ENCODE data around the gene MAP3K15. TPM values are rescaled to one million over a fixed set of nuclear protein-coding genes. Genes with fewer than 3 reads are reported as not detected.

Gene MAP3K15
- total RNA-seq, 4 donors from 2014 or later, result not detected

- intact Hi-C loops (cut with DNase I), result no loop called here
- H3K4me1 ChIP-seq, result no peaks in the 10 kb centered on the region
- no peak overlapping the region for H3K4me3 ChIP-seq
- 57 to 100% methylated on average over 2 to 4 of the region's 4 CpGs for WGBS, 2 donors
- H3K36me3 ChIP-seq, result no peaks in the 10 kb centered on the region
- H3K27ac ChIP-seq, result no peak overlapping the region
- H3K9me3 ChIP-seq, result no peaks in the 10 kb centered on the region
- no peaks in the 10 kb centered on the region for H3K27me3 ChIP-seq
- TF ChIP-seq CTCF (IDR thresholded peaks at IDR 0.05) (no peak), POLR2A (IDR thresholded peaks at IDR 0.05) (no peak)
- no peak for DNase-seq
These were observed 128.6 kb downstream of the MAP3K15 start for GRCh38 chrX:19386679-19387078.

GRCh38 chrX:19382555-19383145 is 132.7 kb downstream of the MAP3K15 start:
- TF ChIP-seq POLR2A (IDR thresholded peaks at IDR 0.05) (no peak), CTCF (IDR thresholded peaks at IDR 0.05) (peak in 4 of 6 experiments; percentile 11 to 38 (median 17))
- Histone ChIP-seq H3K36me3 (no peaks in the 10 kb centered on the region), H3K27ac (no peak overlapping the region), H3K27me3 (no peaks in the 10 kb centered on the region), H3K4me3 (no peak overlapping the region), H3K9me3 (no peaks in the 10 kb centered on the region), H3K4me1 (no peaks in the 10 kb centered on the region)
- intact Hi-C loops (cut with DNase I), result no loop called here
- 44 to 57% methylated on average over 5 to 15 of the region's 16 CpGs for WGBS, 2 donors
- no peak for DNase-seq

- Histone ChIP-seq H3K4me3 (no peak overlapping the region), H3K27ac (no peak overlapping the region), H3K36me3 (no peaks in the 10 kb centered on the region), H3K27me3 (no peaks in the 10 kb centered on the region), H3K4me1 (no peaks in the 10 kb centered on the region), H3K9me3 (no peaks in the 10 kb centered on the region)
- no peak for DNase-seq
- WGBS, 2 donors, result 70% methylated on average over 8 of the region's 9 CpGs; no CpG with 5 or more reads in 1 of the 2 donors
- no peak for TF ChIP-seq POLR2A (IDR thresholded peaks at IDR 0.05)
- no peak for TF ChIP-seq CTCF (IDR thresholded peaks at IDR 0.05)
- intact Hi-C loops (cut with DNase I), result no loop called here
These were observed 134.0 kb downstream of the MAP3K15 start for GRCh38 chrX:19381326-19381725.

GRCh38 chrX:19377799-19378198 is 137.5 kb downstream of the MAP3K15 start:
- intact Hi-C loops (cut with DNase I), result no loop called here
- no peak overlapping the region for H3K4me3 ChIP-seq
- H3K27ac ChIP-seq, result no peak overlapping the region
- no peak for DNase-seq
- no peaks in the 10 kb centered on the region for H3K36me3 ChIP-seq
- no peak for TF ChIP-seq POLR2A (IDR thresholded peaks at IDR 0.05)
- TF ChIP-seq CTCF (IDR thresholded peaks at IDR 0.05), result no peak
- WGBS, 2 donors, result 94% methylated on average over 7 of the region's 12 CpGs; no CpG with 5 or more reads in 1 of the 2 donors
- H3K27me3 ChIP-seq, result no peaks in the 10 kb centered on the region
- no peaks in the 10 kb centered on the region for H3K9me3 ChIP-seq
- peaks cover 0 to 6% (median 0%) of the 10 kb centered on the region in 3 donors for H3K4me1 ChIP-seq

GRCh38 chrX:19375546-19375945 is 139.8 kb downstream of the MAP3K15 start:
- H3K4me3 ChIP-seq, result no peak overlapping the region
- no peaks in the 10 kb centered on the region for H3K36me3 ChIP-seq
- TF ChIP-seq CTCF (IDR thresholded peaks at IDR 0.05) (no peak), POLR2A (IDR thresholded peaks at IDR 0.05) (no peak)
- WGBS, 2 donors, result 50% methylated on average over 1 of the region's 8 CpGs; no CpG with 5 or more reads in 1 of the 2 donors
- intact Hi-C loops (cut with DNase I), result no loop called here
- no peak for DNase-seq
- H3K27ac ChIP-seq, result no peak overlapping the region
- H3K4me1 ChIP-seq, result peaks cover 0 to 10% (median 0%) of the 10 kb centered on the region in 3 donors
- H3K9me3 ChIP-seq, result no peaks in the 10 kb centered on the region
- H3K27me3 ChIP-seq, result no peaks in the 10 kb centered on the region

Measured in esophagus squamous epithelium (tissue), 5 donors.